Inferior parietal cortex (tissue), 1 donor: ENCODE data around the gene EMC10.
"Not testable (repeated sequence)": the region's sequence is repeated elsewhere in the genome, so short reads cannot be mapped to it uniquely, and the experiment has no call there.

Source experiments
- DNase-seq: peaks from one replicate; pipeline ENCODE4 v3.0.0-alpha.2; 2016; ENCODE audit errors: extremely low spot score

EMC10 gene

DNA sequence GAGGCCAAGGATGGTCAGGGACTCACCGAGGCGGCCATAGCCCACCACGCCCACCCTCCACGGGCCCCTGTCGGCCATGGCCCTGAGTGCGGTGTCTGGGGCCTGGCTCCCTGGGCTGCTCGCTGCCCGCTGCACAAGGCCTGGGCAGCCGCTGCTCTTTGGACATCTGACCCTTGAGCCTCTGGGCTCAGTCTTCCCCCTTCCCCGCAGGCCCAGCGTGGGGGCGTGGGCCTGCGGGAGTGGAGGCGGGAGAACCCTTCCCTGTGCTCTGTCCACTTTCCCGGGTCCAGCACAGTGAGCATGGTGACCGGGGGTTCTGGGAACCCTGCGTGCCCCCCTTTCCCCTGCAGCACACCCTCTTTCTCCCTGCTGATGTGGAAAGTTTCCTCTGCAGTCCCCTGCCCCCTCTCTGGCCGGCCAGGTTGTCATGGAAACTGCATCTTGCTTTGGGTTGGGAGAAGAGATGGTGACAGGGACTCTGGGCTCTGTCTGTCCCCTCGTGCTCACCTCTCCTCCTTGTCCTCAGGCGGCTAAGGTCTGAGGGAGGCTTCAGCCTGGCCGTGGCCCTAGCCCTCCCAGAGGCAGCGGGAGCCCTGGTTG lies 37.5 kb downstream of the EMC10 start, which contains the start of gene ASPDH:
Gene ASPDH (minus strand): TSS at position 168 of the 600 bp plus-strand sequence. CDS start 90 bp downstream, at position 78.
- DNase-seq = peak; percentile 45

GRCh38 chr19:50514346-50515167 lies 38.2 kb downstream of the EMC10 start:
- peak; percentile 80 for DNase-seq

- no peak for DNase-seq
These were observed 38.9 kb downstream of the EMC10 start for GRCh38 chr19:50515168-50515561.

- no peak for DNase-seq
These were observed 40.1 kb downstream of the EMC10 start for GRCh38 chr19:50516456-50516855.

DNA sequence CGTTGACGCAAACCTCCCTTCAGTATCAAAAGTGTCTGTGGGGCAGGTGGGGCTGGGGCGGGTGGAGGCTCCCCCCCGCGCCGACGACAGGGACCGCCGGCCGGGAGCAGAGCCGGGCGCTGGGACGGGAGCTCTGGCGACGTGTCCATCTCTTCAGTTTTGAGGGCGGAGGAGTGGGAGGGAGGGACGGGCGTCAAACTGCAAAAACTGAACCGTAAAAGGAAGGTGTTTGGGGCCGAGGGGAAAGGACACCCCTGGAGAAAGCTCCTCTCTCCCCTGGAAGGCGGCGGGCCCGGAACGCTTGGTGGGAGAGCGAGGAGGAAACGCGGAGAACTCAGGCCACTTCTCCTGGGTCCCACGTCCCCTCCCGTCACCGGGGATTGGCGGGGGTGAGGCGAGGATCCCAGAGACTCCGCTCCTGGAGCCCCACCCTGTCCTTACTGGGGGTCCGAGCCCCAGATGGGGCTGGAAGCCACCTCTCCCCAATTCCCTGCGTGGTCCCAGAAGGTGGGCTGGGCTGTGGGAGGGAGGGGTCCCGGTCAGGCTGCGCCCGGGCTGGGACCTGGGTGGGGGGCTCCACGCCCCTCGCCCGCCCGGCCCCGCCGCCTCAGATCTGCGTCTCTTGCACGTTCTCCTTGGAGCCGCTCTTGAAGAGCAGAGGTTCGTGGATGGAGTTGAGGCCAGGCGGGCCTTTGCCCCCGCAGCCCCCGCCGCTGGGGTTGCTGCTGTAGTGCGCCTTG lies 40.8 kb downstream of the EMC10 start:
- DNase-seq = no peak

DNA sequence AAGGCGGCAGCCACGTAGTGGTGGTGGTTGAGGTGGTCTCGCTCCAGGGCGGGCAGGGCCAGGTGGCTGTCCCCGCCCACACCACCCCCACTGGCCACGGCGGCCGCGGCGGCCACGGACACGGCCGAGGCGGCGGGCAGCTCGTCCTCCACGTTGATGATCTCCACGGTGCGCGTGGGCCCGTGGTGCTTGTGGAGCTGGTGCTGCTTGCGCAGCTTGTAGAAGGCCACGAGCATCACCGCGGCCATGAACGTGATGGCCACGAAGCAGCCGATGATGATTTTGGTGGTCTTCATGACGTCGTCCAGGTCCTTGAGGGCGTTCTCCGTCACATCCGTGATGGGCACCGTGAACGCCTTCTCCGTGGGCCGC lies 41.4 kb downstream of the EMC10 start:
- no peak for DNase-seq

- no peak for DNase-seq
These were observed 42.0 kb downstream of the EMC10 start for GRCh38 chr19:50518091-50519005.

GRCh38 chr19:50519006-50519575 lies 42.8 kb downstream of the EMC10 start:
- DNase-seq = no peak

GRCh38 chr19:50520822-50521465 lies 44.6 kb downstream of the EMC10 start:
- DNase-seq = no peak

GRCh38 chr19:50522881-50523280 lies 46.6 kb downstream of the EMC10 start:
- DNase-seq = no peak

- not testable (repeated sequence) for DNase-seq
These were observed 51.7 kb downstream of the EMC10 start for GRCh38 chr19:50528052-50528451.

DNA sequence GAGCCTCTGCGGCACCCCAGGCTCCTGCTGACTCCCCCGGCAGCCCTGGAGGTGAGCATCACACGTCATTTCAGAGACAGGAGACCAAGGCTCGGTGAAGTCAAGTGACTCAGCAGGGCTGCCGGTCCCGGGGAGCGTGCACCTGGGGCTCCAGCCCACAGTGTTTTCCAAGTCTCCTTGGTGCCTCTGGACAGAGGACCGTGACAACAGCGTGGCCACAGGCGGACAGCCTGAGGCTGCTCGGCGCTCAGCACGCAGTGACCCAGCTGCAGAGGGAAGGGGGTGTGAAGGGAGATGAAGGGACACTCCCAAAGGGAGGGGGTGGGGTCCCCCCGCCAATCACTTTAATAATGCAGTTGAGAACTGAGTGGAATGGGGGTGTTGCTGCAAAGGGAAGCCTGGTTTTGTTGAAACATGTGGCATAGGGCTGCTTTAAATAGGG lies 54.9 kb downstream of the EMC10 start:
- DNase-seq = no peak

DNA sequence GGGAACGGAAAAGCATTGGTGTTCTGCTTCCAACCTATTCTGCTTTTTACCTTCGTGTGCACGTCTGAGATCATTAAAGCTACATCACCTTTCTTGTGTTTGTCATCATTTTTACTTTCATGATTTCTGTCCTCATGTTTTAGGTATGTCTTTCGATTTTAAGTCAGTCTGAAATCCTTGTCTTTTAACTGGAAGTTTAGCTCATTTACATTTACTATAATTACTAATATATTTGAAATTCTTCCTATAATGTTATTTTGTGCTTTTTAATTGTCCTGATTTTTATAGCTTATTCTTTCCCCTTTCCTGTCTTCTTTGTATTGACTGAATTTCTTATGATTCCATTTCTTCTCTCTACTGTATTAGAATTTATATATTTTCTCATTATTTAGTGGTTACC lies 56.6 kb downstream of the EMC10 start:
- DNase-seq = no peak

- no peak for DNase-seq
These were observed 58.2 kb downstream of the EMC10 start for GRCh38 chr19:50534478-50534877.

DNA sequence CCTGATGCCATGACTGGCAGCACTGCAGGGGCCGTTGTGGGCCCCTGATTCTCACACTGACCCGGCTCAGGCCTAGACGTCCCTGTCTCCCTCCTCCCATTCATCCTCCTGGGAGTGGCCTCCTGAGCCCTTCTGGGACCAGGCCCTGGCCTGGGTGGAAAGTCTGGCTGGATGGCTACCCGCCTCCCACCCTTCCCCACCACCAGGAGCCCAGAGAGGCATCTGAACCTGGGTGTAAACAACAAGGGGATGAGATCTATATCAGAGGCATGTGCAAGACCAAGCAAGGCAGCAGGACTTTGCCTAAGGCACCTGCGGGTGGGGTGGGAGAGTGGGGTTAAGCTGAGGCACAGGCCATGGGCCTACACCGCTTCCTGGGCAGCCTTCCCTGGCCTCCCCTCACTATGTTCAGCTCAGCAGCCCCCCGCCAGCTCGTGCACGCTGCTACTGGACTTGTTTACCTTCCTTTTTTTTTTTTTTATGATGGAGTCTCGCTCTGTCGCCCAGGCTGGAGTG lies 59.4 kb downstream of the EMC10 start:
- no peak for DNase-seq

DNA sequence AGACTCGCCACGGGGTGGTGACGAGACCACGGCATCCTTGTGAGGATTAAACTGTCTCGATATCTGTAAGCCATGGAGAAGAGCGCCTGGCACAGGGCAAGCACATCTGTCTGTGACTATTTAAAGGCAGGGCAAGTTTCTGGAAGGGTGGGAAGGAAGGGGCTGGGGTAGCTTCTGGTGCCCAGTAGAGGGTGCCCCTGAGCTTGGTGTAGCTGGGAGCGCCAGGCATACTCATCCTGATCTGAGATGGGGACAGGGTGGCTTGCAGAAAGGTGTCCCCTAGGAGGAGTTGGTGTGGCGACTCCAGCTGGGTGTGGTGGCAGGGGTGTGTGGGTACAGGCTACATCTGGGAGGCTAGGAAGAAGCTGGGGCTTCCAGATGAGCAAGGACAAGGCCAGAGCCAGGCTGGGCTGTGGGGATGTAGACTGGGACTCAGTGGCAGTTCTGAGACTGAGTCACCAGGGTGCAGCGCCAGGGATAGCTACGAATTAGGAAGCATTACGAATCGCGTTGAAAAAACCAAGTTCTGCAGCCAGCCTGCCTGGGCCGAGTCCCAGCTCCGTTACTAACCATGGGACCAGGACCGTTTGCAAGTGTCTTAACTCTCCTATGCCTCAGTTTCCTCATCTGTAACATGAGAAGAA lies 60.5 kb downstream of the EMC10 start:
- no peak for DNase-seq

GRCh38 chr19:50537306-50537685 lies 61.0 kb downstream of the EMC10 start:
- DNase-seq = no peak

DNA sequence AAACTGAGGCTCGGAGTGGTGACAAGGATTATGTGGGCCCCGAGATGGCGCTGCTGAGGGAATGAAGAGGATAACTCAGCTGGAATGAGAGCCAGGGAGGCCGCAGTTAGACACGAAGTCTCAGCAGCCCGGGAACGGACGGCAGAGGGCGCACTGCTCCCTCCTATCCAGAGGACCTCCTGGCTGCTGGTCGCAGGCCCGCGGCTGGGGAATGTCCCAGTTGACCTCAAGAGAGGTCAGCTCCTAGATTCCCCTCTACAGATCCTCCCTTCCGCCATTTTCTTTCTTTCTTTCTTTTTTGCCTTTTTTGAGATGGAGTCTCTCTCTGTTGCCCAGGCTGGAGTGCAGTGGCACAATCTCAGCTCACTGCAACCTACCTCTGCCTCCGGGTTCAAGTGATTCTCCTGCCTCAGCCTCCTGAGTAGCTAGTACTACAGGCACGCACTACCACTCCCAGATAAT lies 61.5 kb downstream of the EMC10 start:
- DNase-seq = peak; percentile 91
